Keratinocyte (primary cell): ENCODE measurements around the gene SLC6A9. TPM values are rescaled to one million over a fixed set of nuclear protein-coding genes. Genes with fewer than 3 reads are reported as not detected.

Experiments
- DNase-seq: peaks from one replicate; pipeline ENCODE4 v3.0.0-alpha.2; 2011; ENCODE audit warnings: low read depth, missing footprints, low spot score
- FAIRE-seq: peaks from 2 replicates; lab custom pipeline; 2011; peaks lifted over from hg19 to GRCh38; lab: Jason Lieb, UNC
- H2AFZ ChIP-seq: 2 replicates; pipeline ENCODE4 v1.6.0; 2012; ENCODE audit warnings: low read length, control low read depth, inconsistent platforms; ENCODE audit not compliant: control insufficient read depth
- H3K27ac ChIP-seq: 2 replicates; pipeline ENCODE4 v1.5.1; 2011; ENCODE audit warnings: low read length; ENCODE audit not compliant: control insufficient read depth, insufficient read depth
- H3K27me3 ChIP-seq: 3 replicates; pipeline ENCODE4 v1.6.0; 2011; ENCODE audit warnings: low read length; ENCODE audit not compliant: control insufficient read depth, insufficient read depth; ENCODE audit errors: extremely low read depth
- H3K36me3 ChIP-seq, 2 experiments: 2 replicates in 1 of 2; 3 replicates in 1 of 2; pipeline ENCODE4 v1.5.1; 2011; ENCODE audit warnings: low read length in 2 of 2, mild to moderate bottlenecking in 1 of 2; ENCODE audit not compliant: control insufficient read depth in 2 of 2, insufficient read depth in 2 of 2; ENCODE audit errors: extremely low read depth in 1 of 2
- H3K4me1 ChIP-seq: 3 replicates; pipeline ENCODE4 v1.5.1; 2011; ENCODE audit warnings: low read length; ENCODE audit not compliant: control insufficient read depth, insufficient read depth; ENCODE audit errors: extremely low read depth
- H3K4me2 ChIP-seq: 3 replicates; pipeline ENCODE4 v1.6.0; 2011; ENCODE audit warnings: low read depth, low read length; ENCODE audit not compliant: control insufficient read depth, insufficient read depth; ENCODE audit errors: extremely low read depth
- H3K4me3 ChIP-seq, 3 experiments: fragments of 200-600 bp in 1 of 3; sonication (generic) in 1 of 3; 2 replicates in 2 of 3; 3 replicates in 1 of 3; pipeline ENCODE4 v1.5.1; 2011 to 2016; ENCODE audit warnings: low read length in 3 of 3, mild to moderate bottlenecking in 3 of 3, control low read depth in 2 of 3, inconsistent platforms in 1 of 3, low read depth in 1 of 3, mixed read lengths in 1 of 3, mixed run types in 1 of 3, moderate library complexity in 1 of 3; ENCODE audit not compliant: control insufficient read depth in 2 of 3, insufficient read depth in 2 of 3; ENCODE audit errors: extremely low read depth in 1 of 3
- H3K79me2 ChIP-seq: 2 replicates; pipeline ENCODE4 v1.6.0; 2012; ENCODE audit warnings: low read length; ENCODE audit not compliant: control insufficient read depth, insufficient read depth
- H3K9ac ChIP-seq: 3 replicates; pipeline ENCODE4 v1.6.0; 2011; ENCODE audit warnings: low read length; ENCODE audit not compliant: control insufficient read depth, insufficient read depth; ENCODE audit errors: extremely low read depth
- H3K9me1 ChIP-seq: 3 replicates; pipeline ENCODE4 v1.6.0; 2011; ENCODE audit warnings: low read length; ENCODE audit not compliant: control insufficient read depth, insufficient read depth; ENCODE audit errors: extremely low read depth
- H3K9me3 ChIP-seq: 2 replicates; pipeline ENCODE4 v1.5.1; 2012; ENCODE audit warnings: low read depth, low read length; ENCODE audit not compliant: control insufficient read depth
- H4K20me1 ChIP-seq: 3 replicates; pipeline ENCODE4 v1.6.0; 2011; ENCODE audit warnings: low read length; ENCODE audit not compliant: control insufficient read depth, insufficient read depth; ENCODE audit errors: extremely low read depth
- CTCF ChIP-seq, 3 experiments: IDR thresholded peaks in 1 of 3; conservative IDR thresholded peaks in 1 of 3; optimal IDR thresholded peaks in 1 of 3; 2 replicates in 2 of 3; 3 replicates in 1 of 3; pipeline versions ENCODE3 to v1.5.1; 2011; ENCODE audit warnings: low read length in 3 of 3, mild to moderate bottlenecking in 3 of 3, moderate library complexity in 2 of 3, control low read depth in 1 of 3, inconsistent platforms in 1 of 3; ENCODE audit not compliant: insufficient read depth in 2 of 3; ENCODE audit errors: extremely low read depth in 1 of 3
- EZH2 ChIP-seq: IDR thresholded peaks from one replicate; pipeline ENCODE4 v1.6.1; 2012; ENCODE audit warnings: inconsistent platforms, mild to moderate bottlenecking, low read length, moderate library complexity
- dilution Hi-C: fragments of 300-500 bp; cut with MboI; formaldehyde crosslinking; loops from one replicate; pipeline ENCODE4 v1.7.0; 2020; ENCODE audit warnings: low sequenced_read_pairs; ENCODE audit not compliant: extremely low pct_ligation_motif_present
- polyA plus RNA-seq, 5 experiments: library from polyadenylated mRNA; depleted of rRNA in 3 of 5; stranded (reverse) in 3 of 5; stranded (forward) in 1 of 5; unstranded in 1 of 5; fragments of >200 nt; gene quantifications; 1 replicate in 1 of 5; 2 replicates in 3 of 5; 3 replicates in 1 of 5; pipeline versions ENCODE4 v1.2.1 to v1.2.3, GENCODE V29; 2011 to 2012; ENCODE audit warnings: missing spikeins in 2 of 5, low read depth in 1 of 5, low replicate concordance in 1 of 5

The SLC6A9 gene
- polyA plus RNA-seq, 1 donor (not counting 4 experiments of a cell fraction or from before 2014, with no cell fraction given) = 5.3 TPM

DNA sequence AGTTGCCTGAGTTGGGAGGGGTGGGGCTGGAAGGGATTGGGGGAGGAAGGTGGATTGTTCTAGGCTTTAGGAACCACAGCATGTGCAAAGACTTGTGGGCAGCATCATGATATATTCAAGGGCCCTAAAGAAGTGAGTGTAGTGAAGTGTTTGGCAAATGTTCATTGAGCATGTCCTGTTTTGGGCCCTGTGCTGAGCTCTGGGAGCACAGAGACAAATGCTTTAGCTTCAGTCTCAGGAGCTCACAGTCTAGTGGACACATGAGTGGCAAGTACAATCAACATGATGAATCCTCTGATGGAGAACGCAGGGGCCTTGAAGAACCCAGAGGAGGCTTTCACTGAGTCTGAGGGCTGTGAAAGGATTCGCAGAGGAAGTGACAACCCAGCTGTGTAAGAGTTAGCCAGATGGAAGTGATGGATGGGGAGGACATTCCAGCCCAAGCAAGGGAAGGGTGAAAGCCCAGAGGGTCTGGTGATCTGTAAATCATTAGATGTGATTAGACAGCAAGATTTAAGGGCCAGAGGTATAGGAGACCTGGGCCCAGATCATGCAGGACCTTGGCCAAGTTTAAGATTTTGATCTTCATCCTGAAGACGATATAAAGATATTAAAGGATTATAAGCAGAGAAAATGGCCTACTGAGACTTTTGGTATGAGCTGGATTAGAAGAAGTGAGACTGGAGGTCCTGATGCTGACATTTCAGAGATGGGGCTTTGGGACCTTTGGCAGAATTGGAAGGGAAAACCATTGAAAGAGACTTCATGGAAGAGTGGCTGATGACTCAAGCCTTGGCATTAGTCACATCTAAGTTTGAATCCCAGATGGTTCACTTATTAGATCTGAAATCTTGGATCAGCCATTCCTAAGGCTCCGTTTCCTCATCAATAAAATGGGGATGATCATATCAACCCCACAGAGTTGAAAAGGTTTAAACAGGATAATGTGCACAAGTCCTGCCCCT, 80.0 kb downstream of the SLC6A9 start:
- no peaks in the 10 kb centered on the region for H3K27me3 ChIP-seq
- H4K20me1 ChIP-seq = peaks cover 5% of the 10 kb centered on the region
- H3K4me3 ChIP-seq = no peak overlapping the region
- H3K79me2 ChIP-seq = peaks cover 67% of the 10 kb centered on the region
- peak; percentile 67 for FAIRE-seq
- no peak for TF ChIP-seq CTCF (optimal IDR thresholded peaks at IDR 0.05 in 1 of 3, IDR thresholded peaks at IDR 0.05 in 1 of 3, conservative IDR thresholded peaks at IDR 0.05 in 1 of 3; ENCODE audit: extremely low read depth in 1 of 3, insufficient read depth in 2 of 3, low read length in 3 of 3)
- TF ChIP-seq EZH2 = no peak
- H3K9me1 ChIP-seq = peaks cover 4% of the 10 kb centered on the region
- no peak overlapping the region for H2AFZ ChIP-seq
- no peak for DNase-seq
- no peak overlapping the region for H3K4me2 ChIP-seq
- dilution Hi-C loops = no loop called here
- no peak overlapping the region for H3K9ac ChIP-seq
- H3K4me1 ChIP-seq = peaks cover 18% of the 10 kb centered on the region
- H3K27ac ChIP-seq = no peak overlapping the region
- peaks cover 12 to 22% of the 10 kb centered on the region in 2 experiments for H3K36me3 ChIP-seq
- H3K9me3 ChIP-seq = no peaks in the 10 kb centered on the region

DNA sequence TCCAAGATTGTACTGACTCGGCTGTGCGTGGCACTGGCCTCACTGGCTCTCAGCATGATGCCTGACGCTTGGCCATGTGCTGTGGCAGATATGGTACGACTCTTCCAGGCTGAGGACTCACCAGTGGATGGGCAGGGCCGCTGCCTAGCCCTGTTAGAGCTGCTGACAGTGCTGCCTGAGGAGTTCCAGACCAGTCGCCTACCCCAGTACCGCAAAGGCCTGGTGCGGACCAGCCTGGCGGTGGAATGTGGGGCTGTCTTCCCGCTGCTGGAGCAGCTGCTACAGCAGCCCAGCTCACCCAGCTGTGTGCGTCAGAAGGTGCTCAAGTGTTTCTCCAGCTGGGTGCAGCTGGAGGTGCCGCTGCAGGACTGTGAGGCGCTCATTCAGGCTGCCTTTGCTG, 81.6 kb downstream of the SLC6A9 start:
- dilution Hi-C loops = loop anchor here (25.0 kb wide), 2 partner anchors 112 to 237 kb away; partner anchors contain the start of gene ST3GAL3
- peaks cover 25% of the 10 kb centered on the region for H3K4me1 ChIP-seq

More for the DNA sequence above, 81.6 kb downstream of the SLC6A9 start:
- H3K27ac ChIP-seq = no peak overlapping the region
- peaks cover 4% of the 10 kb centered on the region for H3K9me1 ChIP-seq
- no peak overlapping the region for H3K4me3 ChIP-seq
- H2AFZ ChIP-seq = no peak overlapping the region
- TF ChIP-seq EZH2 (no peak), CTCF (optimal IDR thresholded peaks at IDR 0.05 in 1 of 3, IDR thresholded peaks at IDR 0.05 in 1 of 3, conservative IDR thresholded peaks at IDR 0.05 in 1 of 3; ENCODE audit: extremely low read depth in 1 of 3, insufficient read depth in 2 of 3, low read length in 3 of 3) (no peak)
- no peak overlapping the region for H3K4me2 ChIP-seq
- H3K9me3 ChIP-seq = no peaks in the 10 kb centered on the region
- FAIRE-seq (no peak), DNase-seq (no peak)
- peaks cover 5% of the 10 kb centered on the region for H4K20me1 ChIP-seq
- H3K36me3 ChIP-seq = peaks cover 7 to 17% of the 10 kb centered on the region in 2 experiments
- H3K27me3 ChIP-seq = no peaks in the 10 kb centered on the region
- H3K79me2 ChIP-seq = peaks cover 72% of the 10 kb centered on the region
- no peak overlapping the region for H3K9ac ChIP-seq
